ENCODE data around the gene CELF1.
A peak's percentile ranks its signal among the peaks of the same experiment; 100 is the strongest.

The CELF1 gene

DNA sequence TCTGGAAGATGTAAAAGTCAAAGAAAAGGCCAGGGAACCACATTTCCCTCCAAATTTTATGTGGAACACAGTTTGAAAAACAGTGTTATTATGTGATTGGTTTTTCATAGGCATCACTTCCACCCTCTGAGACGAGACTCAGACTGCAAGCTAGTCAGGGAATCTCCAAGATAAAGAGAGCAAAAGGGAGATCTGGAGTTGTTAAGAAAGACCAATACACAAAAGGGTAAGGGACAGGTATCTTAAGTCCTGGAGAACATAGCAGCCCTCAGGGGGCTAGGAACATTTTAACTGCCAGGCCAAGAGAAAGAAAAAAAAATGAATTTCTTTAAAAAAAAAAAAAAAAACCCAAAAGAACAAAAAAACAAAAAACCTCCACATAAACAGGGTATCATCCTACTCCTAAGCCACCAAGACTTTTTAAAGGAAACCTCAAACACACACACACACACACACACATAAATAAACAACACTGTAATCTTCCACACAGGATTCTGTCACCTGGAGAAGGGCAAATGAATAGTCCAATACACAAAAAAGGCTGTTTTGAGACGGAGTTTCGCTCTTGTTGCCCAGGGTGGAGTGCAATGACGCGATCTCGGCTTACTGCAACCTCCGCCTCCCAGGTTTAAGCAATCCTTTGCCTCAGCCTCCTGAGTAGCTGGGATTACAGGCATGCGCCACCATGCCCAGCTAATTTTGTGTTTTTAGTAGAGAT is 44.5 kb downstream of the CELF1 start:
- no peak for DNase-seq (ENCODE audit: low read depth)

DNA sequence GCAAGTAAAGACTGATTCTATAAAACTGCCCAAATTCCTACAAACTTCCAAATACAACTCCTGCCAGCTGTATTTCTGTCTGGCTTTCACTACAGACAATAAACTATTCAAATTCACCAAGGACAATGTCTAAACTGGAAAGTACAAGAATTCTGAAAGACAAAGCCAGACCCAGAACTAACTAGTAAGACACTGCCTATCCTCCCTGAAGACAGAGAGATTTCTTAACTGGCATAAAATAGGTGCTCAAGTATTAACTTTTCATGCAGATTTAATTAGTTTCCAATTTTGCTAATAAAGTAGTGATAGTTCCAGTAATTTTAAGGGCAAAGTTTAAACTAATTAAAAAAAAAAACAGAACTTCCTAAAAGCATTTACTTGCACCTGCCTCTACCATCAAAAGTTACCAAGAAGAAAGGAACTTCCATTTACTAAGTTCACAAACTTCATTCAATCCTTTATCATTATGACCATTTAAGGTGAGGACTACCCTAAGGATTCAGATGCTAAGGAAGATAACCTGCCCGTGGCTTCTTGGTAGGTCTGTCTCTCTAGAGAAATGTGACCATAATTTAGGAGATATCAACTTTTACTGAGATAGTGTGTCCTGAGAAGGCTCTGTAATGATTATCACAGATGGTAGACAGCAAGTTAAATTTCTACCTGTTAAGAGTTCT is 45.2 kb downstream of the CELF1 start:
- no peak for DNase-seq (ENCODE audit: low read depth)

DNA sequence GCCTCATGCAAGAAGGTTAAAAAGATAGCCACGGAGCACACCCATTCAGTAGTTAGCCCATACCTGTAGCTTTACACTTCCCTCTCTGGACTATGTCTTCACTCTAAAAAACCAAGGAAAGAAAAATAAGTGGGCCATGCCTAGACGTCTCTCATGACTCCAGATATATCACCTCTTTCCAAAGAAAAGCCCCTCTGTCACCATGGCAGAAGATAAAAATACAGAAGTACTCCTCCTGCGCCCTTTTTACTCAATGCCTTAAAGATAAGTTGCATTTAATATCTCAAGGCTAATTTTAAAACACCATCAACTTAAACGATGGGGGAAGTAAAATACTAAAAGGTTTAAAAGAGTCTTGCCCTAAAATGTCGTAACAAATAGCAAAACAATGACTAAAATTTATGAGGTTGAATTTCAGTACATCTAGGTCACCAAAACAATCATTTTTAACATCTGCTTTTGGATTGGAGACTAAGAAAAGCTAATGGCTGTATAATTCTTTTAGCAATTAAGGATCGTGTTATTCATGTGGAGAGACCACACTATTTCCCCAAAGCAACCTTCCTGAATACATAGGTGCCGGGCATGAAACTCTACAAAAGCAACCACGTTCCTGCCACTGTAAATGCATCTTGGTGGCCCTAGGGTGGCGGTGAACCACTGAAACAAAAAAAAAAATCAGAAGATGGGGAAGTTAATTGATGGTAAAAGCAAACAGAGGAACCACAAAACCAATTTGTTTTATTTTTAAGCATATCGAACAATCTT is 46.0 kb downstream of the CELF1 start:
- DNase-seq (ENCODE audit: low read depth): peak; percentile 51

DNA sequence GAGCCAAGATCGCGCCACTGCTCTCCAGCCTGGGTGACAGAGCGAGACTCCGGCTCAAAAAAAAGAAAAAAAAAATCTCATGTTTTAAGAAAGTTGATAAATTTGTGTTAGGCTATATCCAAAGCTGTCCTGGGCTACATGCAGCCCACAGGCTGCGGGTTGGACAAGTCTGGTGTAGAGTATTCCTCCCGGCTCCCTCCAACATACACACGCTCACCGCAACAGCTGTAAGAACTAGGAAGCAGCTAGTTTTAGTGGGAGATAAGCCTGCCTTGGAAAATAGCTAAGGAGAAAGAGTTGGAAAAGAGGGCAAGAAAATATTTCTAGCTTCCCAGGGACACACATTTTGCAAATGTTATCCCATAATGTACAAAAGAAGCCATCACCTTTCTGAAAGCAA is 46.6 kb downstream of the CELF1 start:
- no peak for DNase-seq (ENCODE audit: low read depth)

DNA sequence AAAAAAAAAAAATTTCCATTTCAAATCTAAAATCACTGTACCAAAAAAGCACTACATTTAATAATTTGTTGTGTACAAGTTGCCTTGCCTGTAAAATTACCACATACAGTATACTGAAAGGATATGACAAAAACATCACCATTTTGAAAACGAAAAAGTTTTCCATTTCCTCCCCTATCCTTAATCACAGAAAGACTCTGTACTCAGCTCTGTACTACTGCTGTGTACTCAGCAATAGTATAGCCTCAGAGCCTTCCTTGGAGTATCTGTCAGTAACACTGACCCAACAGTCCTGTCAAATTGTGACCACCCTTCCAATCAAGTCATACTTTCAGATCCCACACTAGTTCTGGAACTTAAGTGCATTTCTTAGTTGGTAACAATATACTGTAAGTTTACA is 48.0 kb downstream of the CELF1 start:
- no peak for DNase-seq (ENCODE audit: low read depth)

DNA sequence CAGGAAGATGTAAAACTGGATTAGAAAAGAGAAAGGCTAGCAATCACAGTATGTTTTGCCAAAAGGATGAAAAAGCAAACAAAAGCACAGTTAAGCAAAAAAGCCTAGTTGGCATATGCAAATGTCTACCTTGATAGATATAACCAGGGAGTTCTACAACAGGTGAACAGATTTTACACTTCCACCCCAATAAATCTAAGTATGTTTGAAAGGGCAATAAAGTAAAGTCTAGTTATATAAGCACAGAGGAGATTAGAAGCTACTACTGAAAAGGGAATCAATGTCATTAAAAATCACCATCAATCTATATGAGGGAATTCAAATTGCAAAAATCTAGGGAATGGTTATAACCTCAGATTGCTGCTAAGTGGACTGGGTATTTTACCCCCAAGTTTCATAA is 49.7 kb downstream of the CELF1 start:
- DNase-seq (ENCODE audit: low read depth): no peak

DNA sequence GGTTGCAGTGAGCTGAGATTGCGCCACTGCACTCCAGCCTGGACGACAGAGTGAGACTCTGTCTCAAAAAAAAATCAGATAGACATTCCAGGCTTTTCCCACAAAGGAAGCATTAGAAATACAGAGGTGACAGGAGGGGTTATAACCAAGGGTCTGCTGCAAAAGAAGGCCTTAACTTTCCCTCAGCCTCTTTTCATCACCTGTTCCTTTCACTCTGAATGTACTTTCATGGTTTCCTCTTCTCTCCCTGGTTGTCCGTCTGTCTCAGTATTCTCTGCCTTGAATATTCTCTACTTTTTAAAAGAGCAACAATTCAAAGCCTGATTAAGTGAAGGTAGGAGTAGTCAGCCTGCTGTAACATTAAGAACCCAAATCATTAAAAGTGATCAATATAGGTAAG is 50.2 kb downstream of the CELF1 start:
- DNase-seq (ENCODE audit: low read depth): no peak

DNA sequence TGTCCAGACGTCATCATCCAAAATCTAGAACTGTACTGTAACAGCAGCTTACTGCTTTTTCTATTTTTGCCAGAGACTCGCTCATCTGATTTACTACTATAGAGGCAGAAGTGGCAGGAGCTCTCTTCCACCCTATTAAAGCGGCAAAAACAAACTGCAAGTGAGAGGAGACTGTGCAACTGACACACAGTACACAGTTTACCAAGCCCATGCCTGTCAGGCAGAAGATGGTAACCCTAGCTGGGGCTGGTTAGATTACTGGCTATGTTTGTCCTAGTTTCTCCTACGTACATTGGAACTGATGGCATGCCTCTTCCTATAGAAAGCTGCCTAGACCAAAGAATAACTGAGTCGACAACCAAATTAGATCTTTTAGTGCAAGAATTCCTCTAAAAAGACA is 51.8 kb downstream of the CELF1 start:
- no peak for DNase-seq (ENCODE audit: low read depth)

DNA sequence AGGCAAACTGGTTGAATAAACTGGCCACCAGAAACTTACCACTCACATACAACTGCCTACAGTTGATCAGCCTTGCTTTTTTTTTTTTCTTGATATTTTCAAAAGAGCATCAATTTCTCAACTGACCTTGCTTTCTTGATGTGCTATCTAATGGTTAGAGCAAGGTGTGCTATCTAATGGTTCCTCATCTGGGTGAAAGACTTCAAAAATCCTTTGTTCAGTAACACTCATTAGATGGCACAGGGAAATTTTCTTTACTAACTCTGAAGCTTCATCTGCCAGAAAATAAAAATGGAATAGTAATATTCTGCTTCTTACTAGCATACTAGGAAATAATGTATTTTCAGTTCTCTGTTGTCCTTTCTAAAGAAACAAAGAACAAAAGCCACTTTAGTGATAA is 52.8 kb downstream of the CELF1 start:
- DNase-seq (ENCODE audit: low read depth): no peak

DNA sequence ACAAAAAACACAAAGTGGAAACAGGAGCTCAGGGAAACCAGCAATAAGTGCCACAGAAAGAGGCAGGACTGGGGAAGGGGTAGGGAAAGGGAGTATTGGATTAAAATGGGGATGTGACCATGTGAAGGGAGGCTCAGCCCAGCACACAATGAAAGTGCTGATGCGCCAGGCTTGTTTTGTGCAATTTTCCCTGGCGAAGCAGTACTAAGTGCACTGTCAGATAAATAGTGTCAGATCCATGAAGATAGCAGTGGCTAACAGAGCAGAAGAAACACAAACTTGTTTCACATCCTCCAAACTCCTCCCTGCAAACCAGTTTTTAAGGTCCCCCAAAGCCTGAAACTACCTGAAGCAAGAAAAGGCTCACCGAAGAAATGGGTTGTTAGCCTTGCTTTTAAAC is 53.3 kb downstream of the CELF1 start:
- no peak for DNase-seq (ENCODE audit: low read depth)

DNA sequence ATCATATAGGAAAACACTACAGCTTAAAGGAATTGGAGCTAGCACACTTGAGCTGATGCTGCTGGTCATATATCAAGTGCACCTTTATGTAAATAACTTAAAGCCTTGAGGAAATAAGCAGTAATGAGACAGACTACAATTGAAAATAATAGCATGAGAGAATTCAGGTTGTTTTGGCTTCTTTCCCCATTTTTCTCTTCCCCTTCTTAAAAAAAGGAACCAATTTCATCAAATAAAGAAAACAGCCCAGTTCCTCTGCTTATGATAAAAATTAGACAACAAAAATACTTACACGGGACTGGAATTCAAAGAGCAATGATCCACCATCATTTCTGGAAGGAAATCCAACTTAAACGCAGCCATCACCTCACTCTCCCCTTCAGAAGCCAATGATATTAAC is 53.8 kb downstream of the CELF1 start:
- DNase-seq (ENCODE audit: low read depth): no peak

DNA sequence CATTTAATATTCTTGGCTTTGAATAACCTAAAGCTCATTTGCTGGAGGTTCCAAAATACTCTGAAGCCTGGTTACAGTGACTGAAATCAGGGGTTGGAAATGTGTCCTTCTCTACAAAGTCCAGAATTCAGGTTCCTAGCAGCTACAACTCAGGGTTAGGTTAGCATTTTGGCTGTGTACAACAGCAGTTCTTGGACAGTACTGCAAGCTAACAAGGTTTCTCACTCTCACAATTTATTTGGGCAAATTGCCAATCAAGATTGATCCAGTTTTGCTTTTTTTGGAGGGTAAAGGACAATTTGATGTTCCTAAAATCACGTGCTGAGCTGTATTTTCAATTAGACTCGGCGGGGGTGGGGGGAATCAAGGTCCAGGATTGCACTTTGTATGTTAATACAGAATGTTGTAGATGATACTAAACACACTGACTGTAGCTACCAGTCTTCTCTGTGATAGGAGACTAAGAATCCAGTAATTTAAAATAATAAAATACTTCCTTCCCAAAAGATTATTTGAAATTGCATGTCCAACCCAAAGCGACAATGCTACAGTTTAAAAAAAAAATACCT is 54.3 kb downstream of the CELF1 start:
- DNase-seq (ENCODE audit: low read depth): no peak

DNA sequence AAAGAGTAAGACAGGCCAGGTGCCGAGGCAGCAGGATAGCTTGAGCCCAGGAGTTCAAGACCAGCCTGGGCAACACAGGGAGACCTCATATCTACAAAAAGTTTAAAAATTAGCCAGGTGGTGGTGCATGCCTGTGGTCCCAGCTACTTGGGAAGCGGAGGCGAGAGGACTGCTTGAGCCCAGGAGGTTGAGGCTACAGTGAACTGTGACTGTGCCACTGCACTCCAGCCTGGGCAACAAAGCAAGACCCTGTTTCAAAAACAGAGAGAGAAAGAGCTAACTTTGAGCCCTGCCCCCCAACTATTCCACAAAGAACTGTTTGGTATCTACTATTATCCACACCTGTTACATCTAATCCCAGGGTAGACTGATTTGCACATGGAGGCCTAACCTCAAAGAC is 54.8 kb downstream of the CELF1 start:
- no peak for DNase-seq (ENCODE audit: low read depth)

DNA sequence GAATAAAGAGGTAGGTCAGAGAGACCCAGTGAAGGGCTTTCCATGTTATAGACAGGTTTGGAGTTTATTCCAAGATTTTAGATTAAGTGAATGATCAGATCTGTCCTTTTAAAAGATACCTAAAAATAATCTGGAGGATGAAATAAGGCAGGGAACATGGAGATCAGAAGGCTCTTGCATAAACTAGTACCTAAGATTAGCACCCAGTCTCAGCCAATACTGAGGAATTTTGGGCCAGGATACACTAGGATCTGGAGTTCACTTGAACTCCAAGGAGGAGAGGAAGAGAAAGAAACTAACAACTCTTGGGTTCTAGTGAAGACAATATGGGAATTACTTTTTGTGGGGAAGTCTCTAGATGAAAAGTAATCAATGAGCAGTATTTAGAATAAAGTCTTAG is 56.1 kb downstream of the CELF1 start:
- DNase-seq (ENCODE audit: low read depth): no peak

DNA sequence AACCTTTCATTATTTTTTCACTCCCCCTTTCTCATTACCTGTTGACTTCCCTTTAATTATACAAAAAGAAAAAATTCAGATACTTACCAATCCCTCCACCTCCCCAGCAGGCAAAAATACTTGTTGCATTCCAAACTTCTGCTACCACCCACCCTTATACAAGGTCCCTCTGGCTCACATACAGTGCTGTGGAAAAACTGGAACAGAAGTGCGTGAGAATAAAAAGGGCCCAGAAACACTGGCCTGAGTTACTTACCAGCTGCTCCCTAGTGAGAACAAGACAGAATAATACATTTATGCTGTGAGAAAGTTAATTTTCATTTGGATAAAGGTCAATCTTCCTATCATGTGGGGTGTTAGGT is 57.1 kb downstream of the CELF1 start:
- no peak for DNase-seq (ENCODE audit: low read depth)

DNA sequence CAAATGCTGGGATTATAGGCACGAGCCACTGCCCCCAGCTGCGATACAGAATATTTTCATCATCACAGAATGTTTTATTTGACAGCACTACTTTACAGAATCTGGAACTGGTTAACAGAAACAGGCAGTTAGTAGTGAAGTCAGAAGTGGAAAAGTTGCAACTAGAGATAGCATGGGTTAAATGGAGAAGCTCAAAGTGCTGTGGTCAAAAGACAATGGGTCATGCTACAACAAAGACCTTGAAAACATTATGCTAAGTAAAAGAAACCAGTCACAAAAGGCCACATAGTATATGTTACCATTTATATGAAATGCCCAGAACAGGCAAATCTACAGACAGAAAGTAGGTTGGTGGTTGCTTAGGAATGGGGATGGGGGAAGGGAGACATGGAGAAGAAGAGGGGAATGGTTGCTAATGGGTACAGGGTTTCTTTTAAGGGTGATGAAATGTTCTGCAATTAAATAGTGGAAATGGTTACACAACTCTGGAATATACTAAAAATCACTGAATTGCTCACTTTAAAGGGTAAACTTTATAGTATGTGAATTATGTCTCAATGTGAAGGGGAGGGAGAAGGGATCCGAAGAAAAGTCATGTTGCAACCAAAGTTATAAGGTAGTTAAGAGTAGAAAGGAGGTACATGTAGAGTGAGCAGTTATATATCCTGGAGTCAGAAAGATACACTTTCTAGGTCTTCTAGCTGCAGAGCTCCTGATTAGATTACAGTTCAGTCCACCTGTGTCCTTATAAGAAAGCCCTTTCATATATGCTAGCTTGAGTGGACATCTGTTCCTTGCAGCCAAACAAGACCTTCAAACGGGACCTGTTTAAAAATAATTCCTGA is 57.7 kb downstream of the CELF1 start:
- DNase-seq (ENCODE audit: low read depth): peak; percentile 92

DNA sequence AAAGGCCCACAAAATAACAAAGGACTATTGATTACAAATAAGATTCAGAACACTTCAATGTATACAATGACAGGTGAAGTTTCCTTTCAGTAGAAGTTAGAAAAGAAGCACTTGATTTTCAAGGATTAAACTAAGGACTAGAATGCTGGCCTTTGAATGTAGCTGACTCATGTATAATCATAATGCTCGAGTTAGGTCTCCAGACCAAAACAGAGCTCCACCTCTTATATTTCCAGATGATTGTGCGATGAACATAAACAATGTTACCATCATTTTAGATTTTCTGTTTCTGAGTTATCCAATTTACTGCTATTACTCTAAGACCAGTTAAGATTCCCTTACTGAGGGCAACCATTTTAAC is 63.6 kb downstream of the CELF1 start:
- DNase-seq (ENCODE audit: low read depth): no peak

DNA sequence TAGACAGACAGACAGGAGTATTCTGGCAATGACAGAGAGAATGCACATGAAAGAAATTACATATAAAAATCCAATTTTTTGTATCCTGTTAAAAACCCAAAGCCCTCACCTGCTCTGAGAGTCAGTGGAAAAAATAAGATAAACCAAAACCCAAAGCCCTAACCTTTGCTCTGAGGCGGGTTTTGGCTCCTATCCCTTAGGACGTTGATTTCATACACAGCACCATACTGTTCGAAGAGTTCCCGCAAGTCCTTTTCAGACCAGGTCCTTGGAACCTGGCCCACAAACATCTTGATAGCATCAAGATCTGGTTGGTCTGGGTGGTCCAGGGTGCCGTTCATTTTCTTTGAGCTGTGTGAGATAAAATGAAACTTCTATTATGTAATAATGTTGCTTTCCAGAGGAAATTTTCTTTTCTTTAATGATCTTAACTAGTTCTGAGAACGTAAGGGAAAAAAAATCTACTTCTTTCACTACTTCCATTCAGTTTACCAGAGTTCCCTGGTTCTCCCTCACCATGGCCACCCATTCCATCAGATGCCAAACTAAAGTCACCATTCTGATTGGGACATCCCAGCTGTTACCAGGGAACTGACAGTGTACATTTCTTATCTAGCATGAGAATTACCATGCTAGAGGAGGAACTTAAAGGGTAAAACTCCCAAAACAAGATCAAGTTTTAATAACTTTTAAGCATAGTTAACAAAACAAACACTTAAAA is 64.1 kb downstream of the CELF1 start:
- DNase-seq (ENCODE audit: low read depth): no peak

DNA sequence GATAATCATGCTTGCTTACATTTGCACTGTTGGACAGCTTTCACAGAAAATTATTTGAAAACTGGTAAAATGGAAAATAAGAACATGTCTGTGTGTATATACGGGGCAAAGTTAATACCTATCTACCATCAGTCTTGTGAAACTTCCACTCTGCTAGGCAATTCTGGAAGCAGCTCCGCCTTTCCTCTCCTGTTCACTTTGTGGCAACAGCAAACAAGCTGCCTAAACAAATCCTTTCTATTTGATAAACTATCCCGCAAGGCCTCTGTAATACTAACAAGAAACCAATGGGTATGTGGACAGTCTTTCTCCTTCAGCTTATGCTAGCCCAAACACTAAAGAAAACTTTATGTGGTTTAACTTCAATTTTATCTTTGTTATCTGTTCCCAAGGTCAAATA is 64.8 kb downstream of the CELF1 start:
- no peak for DNase-seq (ENCODE audit: low read depth)

DNA sequence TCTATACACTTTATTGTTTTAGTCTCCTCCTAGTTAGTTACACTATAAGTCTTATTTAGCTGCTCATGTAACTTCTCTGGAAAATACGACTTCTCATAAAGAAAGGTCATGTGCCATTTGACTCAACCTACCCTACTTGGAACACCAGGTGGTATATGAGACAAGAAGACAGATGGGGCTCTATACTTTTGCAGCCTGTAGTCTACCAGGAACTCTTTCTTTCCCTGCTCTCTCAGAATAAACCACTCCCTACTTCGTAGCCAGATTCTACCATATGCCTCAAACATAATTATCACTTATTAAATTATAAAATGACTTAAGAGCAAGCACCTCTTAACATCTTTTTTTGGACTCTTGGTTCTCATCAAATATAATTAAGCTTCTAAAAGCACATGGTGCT is 65.5 kb downstream of the CELF1 start:
- no peak for DNase-seq (ENCODE audit: low read depth)

DNA sequence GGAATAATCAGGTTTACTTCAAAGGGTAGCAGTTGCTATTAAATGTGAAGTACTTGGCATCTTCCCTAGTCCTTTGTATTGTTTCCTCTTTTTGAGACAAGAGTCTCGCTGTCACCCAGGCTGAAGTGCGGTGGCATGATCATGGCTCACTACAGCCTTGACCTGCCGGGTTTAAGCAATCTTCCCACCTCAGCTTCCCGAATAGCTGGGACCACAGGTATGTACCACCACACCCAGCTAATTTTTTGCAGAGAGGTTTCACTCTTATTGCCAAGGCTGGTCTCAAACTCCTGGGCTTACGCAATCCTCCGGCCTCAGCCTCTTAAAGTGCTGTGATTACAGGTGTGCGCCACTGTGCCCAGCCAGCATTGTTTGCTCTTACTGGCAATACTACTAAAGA is 67.8 kb downstream of the CELF1 start:
- no peak for DNase-seq (ENCODE audit: low read depth)

DNA sequence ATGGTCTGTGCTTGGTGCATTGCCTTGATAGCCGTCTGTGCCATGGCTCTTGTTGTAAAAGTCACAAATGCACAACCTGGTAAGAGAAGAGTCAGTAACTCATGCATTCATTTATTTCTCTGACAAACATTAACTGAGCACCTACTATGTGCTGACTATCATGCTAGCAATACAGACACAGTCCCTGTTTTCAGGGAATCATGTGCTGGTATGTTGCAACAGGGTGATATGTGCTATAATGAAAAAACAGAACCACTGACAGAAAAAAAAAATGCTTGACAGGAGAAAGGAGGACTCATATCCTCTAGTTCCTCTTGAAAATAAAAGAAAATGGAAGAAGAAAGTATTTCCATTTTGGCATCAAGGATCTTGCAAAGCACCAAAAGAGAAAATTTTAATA is 69.5 kb downstream of the CELF1 start:
- no peak for DNase-seq (ENCODE audit: low read depth)
